GM13976 (cell line): ENCODE data around the gene PSAPL1.

Experiments used
- DNase-seq: peaks from one replicate; pipeline ENCODE4 v3.0.0; 2012; ENCODE audit warnings: low spot score
- CTCF ChIP-seq: IDR thresholded peaks from 2 replicates; pipeline ENCODE4 v1.5.1; 2012; ENCODE audit warnings: borderline replicate concordance, mild to moderate bottlenecking; ENCODE audit not compliant: insufficient read depth; ENCODE audit errors: extremely low read depth, missing control alignments, control extremely low read depth
- in situ Hi-C: fragments of 300-500 bp; cut with MboI; formaldehyde crosslinking; loops from one replicate; pipeline ENCODE4 v1.12.0; 2022; ENCODE audit warnings: low sequenced_read_pairs, mixed read lengths, inconsistent platforms; ENCODE audit not compliant: unreplicated experiment

Gene PSAPL1

GRCh38 chr4:7467471-7467870 lies 32.7 kb upstream of the PSAPL1 start:
- no peak for TF ChIP-seq CTCF
- no peak for DNase-seq
- in situ Hi-C loops = no loop called here

GRCh38 chr4:7466904-7467303 lies 32.2 kb upstream of the PSAPL1 start:
- TF ChIP-seq CTCF = no peak
- in situ Hi-C loops = no loop called here
- no peak for DNase-seq

GRCh38 chr4:7466215-7466614 lies 31.5 kb upstream of the PSAPL1 start:
- in situ Hi-C loops = no loop called here
- DNase-seq = no peak
- no peak for TF ChIP-seq CTCF

GRCh38 chr4:7465017-7465416 lies 30.3 kb upstream of the PSAPL1 start:
- no peak for TF ChIP-seq CTCF
- in situ Hi-C loops = no loop called here
- no peak for DNase-seq

- DNase-seq = no peak
- no peak for TF ChIP-seq CTCF
- in situ Hi-C loops = no loop called here
Observed at GRCh38 chr4:7464259-7464655, 29.5 kb upstream of the PSAPL1 start.

GRCh38 chr4:7463566-7464258 lies 29.0 kb upstream of the PSAPL1 start:
- TF ChIP-seq CTCF = no peak
- in situ Hi-C loops = no loop called here
- DNase-seq = no peak
